ENCODE results near the gene MTUS2.

The MTUS2 gene

GRCh38 chr13:29480893-29481525 is 660.9 kb downstream of the MTUS2 start:
- DNase-seq (ENCODE audit: insufficient read length, low spot score), result no peak
- no peak for TF ChIP-seq POLR2A (IDR thresholded peaks at IDR 0.05; ENCODE audit: low read depth, low read length)
- no peak for FAIRE-seq

- FAIRE-seq (no peak), DNase-seq (ENCODE audit: insufficient read length, low spot score) (no peak)
- TF ChIP-seq POLR2A (IDR thresholded peaks at IDR 0.05; ENCODE audit: low read depth, low read length), result no peak
Measured at GRCh38 chr13:29481603-29482002, 661.5 kb downstream of the MTUS2 start.

GRCh38 chr13:29482504-29482903 is 662.4 kb downstream of the MTUS2 start:
- FAIRE-seq, result no peak
- no peak for DNase-seq (ENCODE audit: insufficient read length, low spot score)
- no peak for TF ChIP-seq POLR2A (IDR thresholded peaks at IDR 0.05; ENCODE audit: low read depth, low read length)

DNA sequence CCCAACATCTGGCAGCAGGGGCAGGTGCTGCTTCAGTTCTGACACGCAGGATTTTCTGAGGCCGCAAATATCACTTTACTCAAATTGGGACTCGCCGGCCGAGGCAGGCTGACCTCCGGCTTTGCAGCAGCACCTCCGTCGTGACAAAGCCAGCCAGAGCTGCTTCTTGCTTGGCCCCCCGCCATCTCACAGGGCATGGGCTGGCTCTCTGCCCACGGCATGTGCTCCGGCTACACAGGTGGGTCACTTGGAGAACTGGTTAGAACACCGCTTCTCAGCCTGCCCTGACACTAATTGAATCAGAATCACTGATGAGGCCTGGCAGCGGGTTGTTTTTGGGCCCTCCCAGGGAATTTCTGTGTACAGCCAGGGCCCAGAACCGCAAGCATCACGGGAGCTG is 663.1 kb downstream of the MTUS2 start:
- DNase-seq (ENCODE audit: insufficient read length, low spot score) (no peak), FAIRE-seq (no peak)
- TF ChIP-seq POLR2A (IDR thresholded peaks at IDR 0.05; ENCODE audit: low read depth, low read length), result no peak

GRCh38 chr13:29483623-29484022 is 663.5 kb downstream of the MTUS2 start:
- no peak for FAIRE-seq
- no peak for TF ChIP-seq POLR2A (IDR thresholded peaks at IDR 0.05; ENCODE audit: low read depth, low read length)
- no peak for DNase-seq (ENCODE audit: insufficient read length, low spot score)

GRCh38 chr13:29484236-29484635 is 664.1 kb downstream of the MTUS2 start:
- FAIRE-seq (no peak), DNase-seq (ENCODE audit: insufficient read length, low spot score) (no peak)
- TF ChIP-seq POLR2A (IDR thresholded peaks at IDR 0.05; ENCODE audit: low read depth, low read length), result no peak

DNA sequence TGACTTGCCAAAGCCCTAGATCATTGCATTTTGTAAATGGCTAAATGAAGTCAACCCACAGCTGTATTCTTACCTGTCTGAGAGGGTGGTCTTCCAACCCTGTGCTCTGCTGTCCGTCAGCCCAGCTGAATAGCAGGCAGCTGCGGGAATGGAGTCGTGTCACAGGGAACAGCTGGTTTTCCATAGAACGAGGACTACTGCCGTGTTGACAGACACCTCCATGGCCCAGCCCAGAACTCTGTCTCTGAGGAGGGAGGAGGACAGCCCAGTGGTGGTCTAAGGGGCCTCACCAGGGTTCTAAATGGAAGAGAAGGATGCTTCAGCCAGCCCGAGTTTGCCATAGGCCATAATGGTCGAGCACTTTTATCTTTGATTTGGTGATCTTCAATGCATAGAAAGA is 664.7 kb downstream of the MTUS2 start:
- no peak for TF ChIP-seq POLR2A (IDR thresholded peaks at IDR 0.05; ENCODE audit: low read depth, low read length)
- DNase-seq (ENCODE audit: insufficient read length, low spot score) (no peak), FAIRE-seq (no peak)

GRCh38 chr13:29486551-29486950 is 666.4 kb downstream of the MTUS2 start:
- FAIRE-seq, result no peak
- DNase-seq (ENCODE audit: insufficient read length, low spot score), result no peak
- TF ChIP-seq POLR2A (IDR thresholded peaks at IDR 0.05; ENCODE audit: low read depth, low read length), result no peak

GRCh38 chr13:29487466-29488454 is 667.6 kb downstream of the MTUS2 start:
- FAIRE-seq, result no peak
- TF ChIP-seq POLR2A (IDR thresholded peaks at IDR 0.05; ENCODE audit: low read depth, low read length), result no peak
- DNase-seq (ENCODE audit: insufficient read length, low spot score), result no peak

GRCh38 chr13:29489650-29490560 is 669.8 kb downstream of the MTUS2 start:
- FAIRE-seq (no peak), DNase-seq (ENCODE audit: insufficient read length, low spot score) (no peak)
- TF ChIP-seq POLR2A (IDR thresholded peaks at IDR 0.05; ENCODE audit: low read depth, low read length), result no peak

- DNase-seq (ENCODE audit: insufficient read length, low spot score), result no peak
- TF ChIP-seq POLR2A (IDR thresholded peaks at IDR 0.05; ENCODE audit: low read depth, low read length), result no peak
- no peak for FAIRE-seq
Measured at GRCh38 chr13:29490561-29490885, 670.4 kb downstream of the MTUS2 start.

DNA sequence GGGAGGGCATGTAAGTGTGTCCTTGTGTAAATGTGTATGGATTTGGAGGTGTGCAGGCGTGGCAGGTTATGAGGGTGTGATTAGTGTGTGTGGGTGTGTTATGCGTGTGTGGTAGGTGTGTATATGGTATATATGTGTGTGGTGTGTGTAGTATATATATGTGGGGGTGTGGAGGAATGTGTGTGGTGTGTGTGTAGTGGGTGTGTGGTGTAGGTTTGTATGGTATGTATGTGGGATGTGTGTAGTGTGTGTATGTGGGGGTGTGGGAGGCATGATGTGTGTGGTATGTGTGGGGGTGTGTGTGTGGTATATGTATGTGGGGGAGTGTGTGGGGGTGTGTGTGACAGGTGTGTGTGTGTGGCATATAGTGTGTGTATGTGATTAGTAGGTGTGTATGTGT is 671.1 kb downstream of the MTUS2 start:
- FAIRE-seq, result no peak
- no peak for TF ChIP-seq POLR2A (IDR thresholded peaks at IDR 0.05; ENCODE audit: low read depth, low read length)
- no peak for DNase-seq (ENCODE audit: insufficient read length, low spot score)

GRCh38 chr13:29493796-29494195 is 673.7 kb downstream of the MTUS2 start:
- DNase-seq (ENCODE audit: insufficient read length, low spot score), result no peak
- no peak for TF ChIP-seq POLR2A (IDR thresholded peaks at IDR 0.05; ENCODE audit: low read depth, low read length)
- no peak for FAIRE-seq

GRCh38 chr13:29494520-29494919 is 674.4 kb downstream of the MTUS2 start:
- FAIRE-seq (no peak), DNase-seq (ENCODE audit: insufficient read length, low spot score) (no peak)
- TF ChIP-seq POLR2A (IDR thresholded peaks at IDR 0.05; ENCODE audit: low read depth, low read length), result no peak
